Activated CD8-positive, alpha-beta memory T cell treated with anti-CD3 and anti-CD28 coated beads for 36 hours (primary cell): ENCODE results near the gene TMEM86A. TPM values are rescaled to one million over a fixed set of nuclear protein-coding genes. Genes with fewer than 3 reads are reported as not detected.

Source experiments
- CTCF ChIA-PET: fragments of 350-600 bp; sonication (Branson Sonifier 250); formaldehyde crosslinking; loops from one replicate; lab custom pipeline; 2021; ENCODE audit warnings: antibody characterized with exemption; lab: Charles Lee
- POLR2A ChIA-PET: fragments of 350-600 bp; sonication (Branson Sonifier 250); formaldehyde crosslinking; loops from one replicate; lab custom pipeline; 2021; ENCODE audit warnings: antibody characterized with exemption; lab: Charles Lee
- total RNA-seq, 2 experiments: library from RNA; stranded (reverse); gene quantifications; one replicate each; pipeline ENCODE4 v1.2.3, GENCODE V29; 2021

The TMEM86A gene
- total RNA-seq, 2 experiments from 2014 or later, result 1.1 to 1.3 TPM

DNA sequence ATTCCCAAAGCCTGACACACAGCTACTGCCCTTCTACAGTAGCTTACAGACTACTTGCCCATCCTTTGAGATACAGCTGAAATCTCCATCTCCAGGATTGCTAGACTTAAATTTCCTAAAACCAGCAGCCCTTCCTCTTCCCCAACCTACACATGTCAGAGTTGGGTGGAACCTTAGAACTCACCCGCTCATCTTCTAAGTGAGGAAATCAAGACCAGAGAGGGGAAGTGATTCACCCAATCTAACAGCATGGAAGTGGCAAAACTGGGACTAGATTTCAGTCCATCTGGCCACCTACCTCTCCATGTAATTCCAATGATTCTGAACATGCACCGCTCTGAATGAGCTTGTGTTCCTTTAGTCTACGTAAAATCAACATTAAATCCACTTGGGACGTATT is 1.0 kb upstream of the TMEM86A start:
- CTCF ChIA-PET, result no interaction called here
- POLR2A ChIA-PET, result no interaction called here

DNA sequence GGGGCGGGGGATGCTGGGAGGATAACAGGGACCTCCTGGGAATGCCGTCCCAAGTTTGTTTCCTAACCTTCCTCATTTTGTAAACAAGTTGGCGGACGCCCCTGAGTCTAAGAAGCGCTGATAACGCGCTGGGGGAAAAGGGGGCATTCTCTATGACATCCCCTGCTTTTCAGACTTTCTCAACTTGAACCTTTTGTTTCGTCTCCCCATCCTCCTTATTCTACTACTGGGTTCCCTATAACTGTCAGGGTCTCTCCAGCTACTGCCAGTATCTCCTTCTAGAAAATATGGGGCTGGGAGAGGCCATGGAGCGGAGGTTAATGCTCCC is 654 bp downstream of the TMEM86A start:
- ChIA-PET POLR2A (no interaction called here), CTCF (interaction anchor here (1.6 kb wide), 1 partner anchor 23 kb away, joined by 5 read pairs; no protein-coding TSS in a partner anchor)

DNA sequence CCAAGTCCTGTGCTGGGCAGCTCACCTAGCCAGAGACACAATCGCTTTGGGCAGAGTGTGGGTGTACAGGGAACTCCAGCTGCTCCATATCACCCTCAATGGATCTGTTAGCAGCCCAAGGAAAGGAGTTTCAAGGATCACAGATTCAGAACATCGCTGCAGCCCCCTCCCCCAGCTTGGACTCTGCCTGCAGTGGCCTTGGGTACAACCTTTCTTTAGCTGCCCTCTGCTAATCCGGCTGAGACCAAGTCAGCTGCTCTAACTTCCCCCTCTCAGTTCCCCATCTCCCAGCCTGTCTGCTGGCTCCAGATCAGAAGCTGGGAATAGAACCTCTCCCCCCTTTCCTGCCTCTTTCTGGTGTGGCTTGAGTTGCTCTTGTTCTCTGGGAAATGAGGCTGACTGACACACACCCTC is 1.3 kb downstream of the TMEM86A start:
- ChIA-PET CTCF (no interaction called here), POLR2A (no interaction called here)

DNA sequence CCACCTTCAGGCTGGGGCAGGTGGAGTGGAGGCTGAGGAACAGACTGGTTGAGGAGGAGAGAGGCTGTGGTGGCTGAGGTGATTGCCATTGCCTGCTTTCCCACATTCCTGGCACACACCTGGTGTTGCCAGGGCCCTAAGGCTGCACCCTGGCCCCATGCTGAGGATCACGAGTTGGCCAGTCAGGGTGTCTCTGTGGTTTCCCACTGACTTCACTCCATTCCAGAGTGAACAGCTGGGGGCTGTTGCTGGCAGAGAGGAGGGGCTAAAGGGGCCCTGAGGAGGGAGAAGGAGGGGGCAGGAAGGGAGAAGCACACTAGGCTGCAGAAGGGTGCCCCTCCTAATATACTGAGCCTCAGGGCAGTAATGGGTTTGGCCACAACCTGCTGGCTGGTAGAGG is 1.8 kb downstream of the TMEM86A start:
- ChIA-PET POLR2A (no interaction called here), CTCF (no interaction called here)

DNA sequence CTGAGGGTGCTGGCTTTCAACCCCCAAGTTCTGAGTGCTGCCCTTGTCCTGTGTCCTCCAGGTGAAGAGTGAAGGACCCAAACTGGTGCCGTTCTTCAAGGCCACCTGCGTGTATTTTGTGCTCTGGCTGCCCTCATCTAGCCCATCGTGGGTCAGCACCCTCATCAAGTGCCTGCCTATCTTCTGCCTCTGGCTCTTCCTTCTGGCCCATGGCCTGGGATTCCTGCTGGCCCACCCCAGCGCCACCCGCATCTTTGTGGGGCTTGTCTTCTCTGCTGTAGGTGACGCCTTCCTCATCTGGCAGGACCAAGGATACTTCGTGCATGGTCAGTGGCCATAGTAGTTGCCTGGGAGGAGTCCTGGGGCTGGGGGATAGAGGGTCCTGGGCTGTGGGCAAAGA is 2.3 kb downstream of the TMEM86A start:
- CTCF ChIA-PET, result no interaction called here
- POLR2A ChIA-PET, result no interaction called here

DNA sequence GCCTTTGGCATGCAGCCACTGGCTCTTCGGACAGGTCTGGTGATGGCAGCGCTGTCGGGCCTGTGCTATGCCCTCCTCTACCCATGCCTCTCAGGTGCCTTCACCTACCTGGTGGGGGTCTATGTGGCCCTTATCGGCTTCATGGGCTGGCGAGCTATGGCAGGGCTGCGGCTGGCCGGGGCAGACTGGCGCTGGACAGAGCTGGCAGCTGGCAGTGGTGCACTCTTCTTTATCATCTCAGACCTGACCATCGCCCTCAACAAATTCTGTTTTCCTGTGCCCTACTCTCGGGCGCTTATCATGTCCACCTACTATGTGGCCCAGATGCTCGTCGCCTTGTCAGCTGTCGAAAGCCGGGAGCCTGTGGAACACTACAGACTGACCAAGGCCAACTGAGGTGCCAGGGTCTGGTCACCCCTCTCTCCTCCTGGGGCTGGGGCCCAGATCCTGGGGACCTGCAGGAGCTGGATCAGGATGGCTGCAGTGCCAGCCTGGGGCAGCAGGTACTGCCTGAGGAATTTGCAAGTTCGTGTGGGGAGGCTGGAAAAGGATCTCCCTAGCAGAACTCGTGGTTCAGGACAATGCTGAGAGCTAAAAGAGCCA is 3.1 kb downstream of the TMEM86A start:
- ChIA-PET CTCF (no interaction called here), POLR2A (no interaction called here)

DNA sequence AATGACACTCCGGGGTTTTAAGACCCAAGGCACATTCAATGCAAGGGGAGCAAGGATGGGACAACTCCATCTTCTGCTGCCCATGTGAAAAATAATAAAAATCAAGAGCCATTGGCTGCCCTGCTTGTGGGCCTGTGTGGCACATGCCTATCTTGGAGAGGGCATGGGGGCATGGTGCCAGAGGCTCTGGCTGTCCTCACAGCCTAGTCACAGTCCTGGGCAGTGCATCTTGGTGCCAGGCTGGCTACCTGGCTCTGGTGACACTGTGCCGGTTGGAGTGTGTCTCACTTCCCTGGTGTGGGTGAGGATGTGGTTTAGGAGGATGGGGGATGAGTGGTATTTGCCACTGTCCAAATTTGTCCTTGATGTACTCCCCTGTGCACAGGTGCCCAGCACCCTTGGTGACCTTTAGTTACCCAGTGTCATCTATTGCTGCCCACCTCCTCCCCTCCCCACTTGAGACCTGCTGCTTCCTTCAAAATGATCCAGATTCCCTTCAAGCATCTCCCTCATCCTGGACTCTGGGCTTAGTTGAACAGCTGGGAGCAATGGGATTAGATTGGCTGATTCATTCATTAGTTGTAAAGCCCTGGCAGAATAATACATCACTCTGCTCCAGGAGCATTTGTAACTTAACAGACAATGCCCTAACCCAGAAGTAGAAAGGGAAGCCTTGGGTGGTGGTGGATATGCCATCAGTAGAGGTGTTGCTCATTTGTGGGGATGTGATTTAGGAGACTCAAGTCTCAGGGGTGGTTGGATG is 4.6 kb downstream of the TMEM86A start:
- POLR2A ChIA-PET, result no interaction called here
- CTCF ChIA-PET, result interaction anchor here (3.0 kb wide), 1 partner anchor 19 kb away, joined by 10 read pairs; no protein-coding TSS in a partner anchor

DNA sequence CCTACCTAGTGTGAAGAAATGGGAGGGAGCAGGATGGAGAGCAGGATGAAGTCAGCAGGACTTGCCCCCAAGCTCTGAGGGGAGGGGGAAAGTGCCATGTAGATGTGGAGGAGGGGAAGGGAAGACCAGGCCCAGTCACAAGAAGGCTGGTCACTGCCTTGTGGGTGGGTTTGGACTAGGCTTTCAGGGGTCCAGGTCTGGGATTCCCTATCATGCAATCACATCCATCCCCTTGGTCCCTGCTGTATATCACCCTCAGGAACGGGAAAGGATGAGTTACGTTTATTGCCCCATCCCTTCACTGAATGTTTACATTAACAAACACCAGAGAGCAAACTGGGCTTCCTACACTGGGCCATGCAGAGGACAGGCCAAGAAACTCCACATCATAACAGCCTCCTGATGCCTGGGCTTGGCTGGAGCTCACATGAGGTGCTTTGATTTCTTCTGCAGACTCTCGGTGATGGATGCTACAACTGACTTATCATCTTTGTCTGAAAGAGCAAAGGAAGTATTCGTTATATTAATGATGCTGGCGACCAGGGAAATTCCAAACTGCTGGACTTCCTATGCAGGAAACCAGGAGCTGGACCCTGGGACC is 5.6 kb downstream of the TMEM86A start:
- ChIA-PET POLR2A (no interaction called here), CTCF (interaction anchor here (3.0 kb wide), 1 partner anchor 18 kb away, joined by 10 read pairs; no protein-coding TSS in a partner anchor)

DNA sequence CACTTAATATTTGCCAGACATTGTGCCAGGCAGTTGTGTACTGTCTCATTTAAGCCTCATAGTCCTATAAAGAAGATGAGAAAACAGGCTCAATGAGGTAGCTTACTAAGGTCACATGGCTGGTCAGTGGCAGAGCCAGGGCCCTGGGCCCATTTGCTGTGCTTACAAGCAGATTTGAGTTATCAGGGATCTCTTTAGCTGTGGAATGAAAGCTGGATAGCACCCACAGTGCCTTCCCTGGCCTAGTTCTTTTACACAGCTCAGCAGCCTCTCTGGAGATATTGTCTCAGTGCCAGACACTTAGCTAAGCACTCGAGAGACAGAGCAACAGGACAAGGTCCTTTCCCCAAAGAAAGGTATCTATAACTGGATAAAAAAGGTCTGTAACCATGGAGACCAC is 6.1 kb downstream of the TMEM86A start:
- POLR2A ChIA-PET, result no interaction called here

DNA sequence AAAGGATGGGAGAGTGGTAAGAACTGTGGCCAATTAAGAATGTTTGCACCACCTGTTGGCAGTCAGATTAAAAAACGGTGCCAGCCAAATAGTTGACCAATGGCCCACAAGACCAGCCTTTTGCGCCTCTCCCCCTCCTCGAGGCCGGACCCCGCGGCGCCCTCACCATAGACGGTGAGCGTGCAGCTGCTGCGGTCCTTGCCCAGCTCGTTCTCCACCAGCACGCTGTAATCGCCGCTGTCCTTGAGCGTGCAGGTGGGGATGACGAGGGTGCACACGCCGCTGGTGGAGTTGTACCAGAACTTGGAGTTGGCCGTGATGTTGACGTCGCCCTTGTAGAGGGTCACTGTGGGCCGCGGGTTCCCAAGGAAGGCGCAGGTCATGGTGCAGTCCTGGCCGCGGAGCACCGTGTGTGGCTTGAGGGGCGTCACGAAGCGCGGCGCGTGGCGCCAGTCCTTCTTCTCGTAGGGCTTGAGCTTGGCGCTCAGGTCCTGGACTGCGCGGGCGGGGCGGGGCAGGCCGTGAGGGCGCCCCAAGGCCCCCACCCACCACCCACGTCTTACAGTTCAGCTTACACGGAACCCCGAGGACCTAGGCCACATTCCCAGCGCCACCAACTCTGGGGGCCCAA is 7.2 kb downstream of the TMEM86A start:
- ChIA-PET CTCF (interaction anchor here (0.8 to 3.0 kb wide), 3 partner anchors 11 to 22 kb away, joined by 3 to 10 read pairs (median 3); no protein-coding TSS in a partner anchor), POLR2A (interaction anchor here (0.6 kb wide), 1 partner anchor 1137 kb away, joined by 3 read pairs; no protein-coding TSS in a partner anchor)

More for the DNA sequence above, 6.1 kb downstream of the TMEM86A start:
- CTCF ChIA-PET, result interaction anchor here (3.0 kb wide), 1 partner anchor 17 kb away, joined by 10 read pairs; no protein-coding TSS in a partner anchor

DNA sequence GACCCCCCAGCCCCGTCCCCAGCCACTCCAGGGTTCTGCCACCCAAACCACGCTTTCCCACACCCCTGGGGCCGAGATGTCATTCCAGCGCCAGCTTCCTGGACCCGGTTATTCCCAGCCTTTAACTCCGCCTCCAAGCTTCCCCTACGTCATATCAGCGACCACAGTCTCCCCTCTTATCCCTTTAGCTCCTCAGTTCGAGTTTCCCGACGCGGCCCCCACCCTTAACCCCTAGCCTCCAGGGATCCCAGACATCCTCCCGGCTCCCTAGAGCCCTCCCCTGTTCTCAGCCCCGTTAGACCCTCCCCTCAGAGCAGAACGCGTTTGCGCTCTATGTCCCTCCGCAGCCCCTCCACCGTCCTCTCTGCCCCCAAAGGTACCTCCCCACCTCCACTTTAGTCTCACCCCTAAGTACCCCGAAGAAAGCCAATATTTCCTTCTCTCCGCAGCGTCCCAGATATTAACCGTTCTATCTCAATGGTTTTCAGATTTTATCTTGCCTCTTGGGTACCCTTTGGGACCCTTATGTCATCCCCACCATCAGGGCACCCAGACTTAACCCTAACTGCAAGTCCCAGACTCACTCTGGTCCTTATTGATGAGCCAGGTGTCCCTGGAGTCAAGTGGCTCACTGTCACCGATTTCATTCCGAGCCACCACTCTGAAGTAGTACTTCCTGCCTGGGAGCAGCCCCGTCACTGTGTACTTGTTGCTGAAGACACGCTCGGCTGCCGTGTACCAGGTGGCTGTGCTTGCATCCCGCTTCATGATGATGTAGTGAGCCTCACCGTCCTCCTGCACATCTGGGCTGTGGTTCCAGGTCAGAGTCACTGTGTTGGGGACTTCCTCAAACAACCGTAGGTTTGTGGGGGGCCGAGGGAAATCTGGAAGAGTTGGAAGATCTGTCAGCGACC is 8.0 kb downstream of the TMEM86A start:
- POLR2A ChIA-PET, result interaction anchor here (0.6 kb wide), 1 partner anchor 1136 kb away, joined by 3 read pairs; no protein-coding TSS in a partner anchor

DNA sequence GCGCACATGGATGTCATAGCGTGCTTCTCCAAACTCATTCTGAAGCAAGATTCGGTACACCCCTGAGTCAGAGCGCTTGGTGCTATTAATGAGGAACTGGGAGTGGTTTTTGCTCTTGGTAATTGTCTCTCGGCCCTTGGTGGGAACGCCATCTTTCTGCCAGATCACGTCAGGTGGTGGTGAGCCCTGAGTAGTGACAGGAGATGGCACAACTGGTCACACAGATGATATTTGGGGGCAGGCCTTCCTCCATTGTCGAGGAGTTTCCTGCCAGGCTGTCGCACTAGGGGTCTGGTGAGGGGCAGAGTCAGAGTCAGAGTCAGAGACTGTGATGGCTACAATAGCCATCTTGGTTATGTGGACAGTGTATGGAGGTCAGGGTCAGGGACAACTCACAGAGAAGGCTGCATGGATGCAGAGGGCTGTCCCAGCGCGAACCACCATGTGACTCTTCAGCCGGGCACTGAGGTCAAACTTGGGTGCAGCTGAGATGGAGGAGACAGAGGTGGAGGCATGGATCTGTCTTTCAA is 9.3 kb downstream of the TMEM86A start:
- POLR2A ChIA-PET, result no interaction called here
- CTCF ChIA-PET, result interaction anchor here (0.6 to 1.2 kb wide), 2 partner anchors 14 to 151 kb away, joined by 3 to 5 read pairs; no protein-coding TSS in a partner anchor

More for the DNA sequence above, 8.0 kb downstream of the TMEM86A start:
- CTCF ChIA-PET, result interaction anchor here (0.8 to 3.0 kb wide), 4 partner anchors 12 to 22 kb away, joined by 3 to 10 read pairs (median 4); no protein-coding TSS in a partner anchor

DNA sequence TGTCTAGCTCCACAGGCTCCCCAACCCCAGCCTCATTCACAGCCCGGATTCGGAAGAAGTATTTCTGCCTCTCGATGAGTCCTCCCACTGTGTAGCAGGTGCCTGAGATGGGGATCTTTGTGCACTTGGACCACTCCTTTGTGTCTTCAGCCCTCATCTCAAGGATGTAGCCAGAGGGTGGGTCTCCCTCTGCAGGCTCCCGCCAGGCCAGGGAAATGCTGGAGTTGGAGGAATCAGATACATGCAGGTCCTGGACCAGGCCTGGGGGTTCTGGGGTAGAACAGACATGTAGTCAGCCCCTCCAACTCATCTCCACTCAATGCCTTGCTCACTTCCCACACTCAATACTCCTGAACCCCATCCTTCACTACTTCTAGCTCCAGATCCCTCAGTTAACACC is 10.8 kb downstream of the TMEM86A start:
- ChIA-PET POLR2A (interaction anchor here (1.4 kb wide), 1 partner anchor 11 kb away, joined by 4 read pairs; no protein-coding TSS in a partner anchor), CTCF (interaction anchor here (1.6 kb wide), 1 partner anchor 13 kb away, joined by 3 read pairs; no protein-coding TSS in a partner anchor)

DNA sequence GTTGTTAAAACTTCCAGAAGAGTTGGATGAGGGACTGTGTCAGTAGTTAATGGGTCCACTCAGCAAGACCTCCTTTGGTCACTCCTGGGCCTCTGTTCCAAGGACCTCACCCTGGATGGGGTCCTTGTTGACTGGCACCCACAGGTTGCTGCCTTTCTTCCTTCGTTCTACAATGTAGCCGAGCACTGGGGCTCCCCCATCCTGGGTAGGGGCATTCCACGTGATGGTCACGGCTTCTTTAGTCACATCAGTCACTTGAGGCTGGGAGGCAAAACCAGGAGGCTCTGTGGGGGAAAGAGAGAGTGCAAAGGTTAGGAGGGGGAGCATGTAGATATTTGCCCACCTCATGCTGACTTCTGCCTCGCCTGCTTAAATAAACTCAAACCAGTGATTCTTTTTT is 12.0 kb downstream of the TMEM86A start:
- ChIA-PET CTCF (interaction anchor here (1.6 kb wide), 1 partner anchor 12 kb away, joined by 3 read pairs; no protein-coding TSS in a partner anchor), POLR2A (no interaction called here)

DNA sequence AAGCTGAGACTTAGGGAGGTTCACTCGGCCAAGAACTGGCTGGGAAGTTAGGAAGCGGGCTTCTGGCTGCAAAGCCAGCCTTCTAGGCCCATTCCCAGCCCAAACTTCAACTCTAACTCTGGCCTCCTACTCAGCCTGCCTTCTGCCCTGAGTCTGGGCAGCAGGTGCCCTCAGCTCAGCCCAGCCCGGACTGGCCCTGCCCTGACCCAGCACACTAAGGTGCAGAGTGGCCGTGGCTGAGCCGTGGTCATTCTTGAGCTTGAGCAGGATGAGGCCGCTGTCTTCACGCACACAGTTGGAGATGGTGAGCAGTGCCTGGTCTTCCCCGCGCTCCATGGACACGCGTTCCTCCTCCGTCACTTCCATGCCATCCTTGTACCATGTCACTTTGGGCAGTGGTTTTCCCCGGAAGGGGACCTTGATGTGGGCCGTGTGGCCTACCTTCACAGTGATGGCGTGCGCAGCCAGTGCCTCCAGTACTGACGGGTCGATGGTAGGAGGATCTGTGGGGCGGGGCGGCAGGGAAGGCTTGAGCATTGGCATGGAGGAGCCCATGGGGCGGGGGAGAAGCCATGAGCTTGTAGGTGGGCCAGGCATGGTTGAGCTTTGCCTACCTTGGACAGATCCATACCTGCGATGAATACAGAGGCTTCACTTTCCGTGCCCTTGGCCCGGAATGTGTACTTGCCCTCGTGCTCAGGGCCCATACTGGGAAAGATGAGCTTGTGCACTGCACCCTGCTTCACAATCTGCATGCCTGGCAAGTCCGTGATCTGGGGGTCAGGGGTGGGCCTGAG is 15.3 kb downstream of the TMEM86A start:
- CTCF ChIA-PET, result interaction anchor here (1.9 kb wide), 1 partner anchor 8 kb away, joined by 7 read pairs; no protein-coding TSS in a partner anchor
- POLR2A ChIA-PET, result no interaction called here

DNA sequence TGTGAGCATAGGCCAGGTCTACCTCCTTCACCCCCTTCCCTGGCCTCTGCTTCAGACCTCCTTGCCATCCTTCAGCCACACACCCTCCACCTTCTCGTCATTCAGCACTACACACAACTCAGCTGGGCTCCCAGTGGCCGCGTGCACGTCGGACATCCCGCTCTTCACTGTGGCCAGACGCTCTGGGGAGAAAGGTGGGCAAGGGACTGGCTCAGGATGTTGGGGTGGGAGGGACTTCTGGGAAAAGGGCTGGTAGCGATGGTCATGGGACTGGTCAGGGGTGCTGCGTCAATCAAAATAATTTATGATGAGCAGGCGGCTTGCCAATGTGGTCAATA is 15.8 kb downstream of the TMEM86A start:
- ChIA-PET POLR2A (no interaction called here), CTCF (interaction anchor here (1.9 kb wide), 1 partner anchor 8 kb away, joined by 7 read pairs; no protein-coding TSS in a partner anchor)

DNA sequence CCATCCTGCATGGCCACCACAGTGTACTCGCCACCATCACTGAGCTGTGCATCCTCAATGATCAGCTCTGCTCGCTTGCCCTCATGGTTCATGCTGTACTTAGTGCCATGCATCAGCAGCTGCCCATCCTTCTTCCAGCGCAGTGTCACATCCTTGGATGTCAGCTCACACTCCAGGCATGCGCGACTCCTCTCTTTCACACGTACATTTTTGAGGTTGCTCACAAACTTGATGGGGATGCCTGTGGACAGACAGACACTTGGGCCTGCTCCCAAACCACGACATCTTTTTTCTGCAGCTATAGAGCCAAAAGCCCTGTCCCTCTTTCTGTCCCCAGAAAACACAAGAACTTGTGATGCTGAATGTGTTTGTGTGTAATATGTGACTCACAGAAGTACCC is 16.9 kb downstream of the TMEM86A start:
- CTCF ChIA-PET, result interaction anchor here (0.7 kb wide), 1 partner anchor 16 kb away, joined by 3 read pairs; no protein-coding TSS in a partner anchor
- POLR2A ChIA-PET, result no interaction called here
